ENCODE measurements around the gene PDZK1IP1.

Gene PDZK1IP1

GRCh38 chr1:47229031-47229885 is 39.4 kb upstream of the PDZK1IP1 start:
- Histone ChIP-seq H3K27me3 (ENCODE audit: insufficient read depth, low read length) (peaks cover 99% of the 10 kb centered on the region), H3K27ac (ENCODE audit: low read depth, low read length) (no peak overlapping the region)

GRCh38 chr1:47228644-47229030 is 38.8 kb upstream of the PDZK1IP1 start:
- Histone ChIP-seq H3K79me2 (ENCODE audit: control insufficient read depth, insufficient read depth, low read length, unreplicated experiment) (no peaks in the 10 kb centered on the region), H3K27ac (ENCODE audit: low read depth, low read length) (no peak overlapping the region), H2AFZ (ENCODE audit: low read length, unreplicated experiment) (no peak overlapping the region), H3K27me3 (ENCODE audit: insufficient read depth, low read length) (peaks cover 99% of the 10 kb centered on the region), H3K4me3 (ENCODE audit: low read depth, low read length) (no peak overlapping the region), H3K4me1 (ENCODE audit: control insufficient read depth, insufficient read depth, low read length, unreplicated experiment) (no peaks in the 10 kb centered on the region), H3K36me3 (ENCODE audit: insufficient read depth, low read length) (no peaks in the 10 kb centered on the region)

More at GRCh38 chr1:47229031-47229885, 39.4 kb upstream of the PDZK1IP1 start:
- Histone ChIP-seq H3K4me1 (ENCODE audit: control insufficient read depth, insufficient read depth, low read length, unreplicated experiment) (no peaks in the 10 kb centered on the region), H3K4me3 (ENCODE audit: low read depth, low read length) (no peak overlapping the region), H3K79me2 (ENCODE audit: control insufficient read depth, insufficient read depth, low read length, unreplicated experiment) (no peaks in the 10 kb centered on the region), H3K36me3 (ENCODE audit: insufficient read depth, low read length) (no peaks in the 10 kb centered on the region), H2AFZ (ENCODE audit: low read length, unreplicated experiment) (no peak overlapping the region)

- Histone ChIP-seq H3K4me1 (ENCODE audit: control insufficient read depth, insufficient read depth, low read length, unreplicated experiment) (no peaks in the 10 kb centered on the region), H3K27ac (ENCODE audit: low read depth, low read length) (no peak overlapping the region), H3K36me3 (ENCODE audit: insufficient read depth, low read length) (no peaks in the 10 kb centered on the region), H2AFZ (ENCODE audit: low read length, unreplicated experiment) (no peak overlapping the region), H3K79me2 (ENCODE audit: control insufficient read depth, insufficient read depth, low read length, unreplicated experiment) (no peaks in the 10 kb centered on the region), H3K4me3 (ENCODE audit: low read depth, low read length) (no peak overlapping the region), H3K27me3 (ENCODE audit: insufficient read depth, low read length) (peaks cover 99% of the 10 kb centered on the region)
Measured at GRCh38 chr1:47227341-47228232, 37.8 kb upstream of the PDZK1IP1 start.

GRCh38 chr1:47226839-47227215 is 37.0 kb upstream of the PDZK1IP1 start:
- H3K27me3 ChIP-seq (ENCODE audit: insufficient read depth, low read length), result peaks cover 100% of the 10 kb centered on the region
- no peak overlapping the region for H2AFZ ChIP-seq (ENCODE audit: low read length, unreplicated experiment)
- H3K36me3 ChIP-seq (ENCODE audit: insufficient read depth, low read length), result no peaks in the 10 kb centered on the region
- no peaks in the 10 kb centered on the region for H3K4me1 ChIP-seq (ENCODE audit: control insufficient read depth, insufficient read depth, low read length, unreplicated experiment)
- no peak overlapping the region for H3K27ac ChIP-seq (ENCODE audit: low read depth, low read length)
- no peak overlapping the region for H3K4me3 ChIP-seq (ENCODE audit: low read depth, low read length)
- no peaks in the 10 kb centered on the region for H3K79me2 ChIP-seq (ENCODE audit: control insufficient read depth, insufficient read depth, low read length, unreplicated experiment)

GRCh38 chr1:47226121-47226838 is 36.4 kb upstream of the PDZK1IP1 start:
- H3K4me3 ChIP-seq (ENCODE audit: low read depth, low read length), result no peak overlapping the region
- no peaks in the 10 kb centered on the region for H3K79me2 ChIP-seq (ENCODE audit: control insufficient read depth, insufficient read depth, low read length, unreplicated experiment)
- H2AFZ ChIP-seq (ENCODE audit: low read length, unreplicated experiment), result no peak overlapping the region
- H3K27me3 ChIP-seq (ENCODE audit: insufficient read depth, low read length), result peaks cover 100% of the 10 kb centered on the region
- H3K4me1 ChIP-seq (ENCODE audit: control insufficient read depth, insufficient read depth, low read length, unreplicated experiment), result no peaks in the 10 kb centered on the region
- H3K36me3 ChIP-seq (ENCODE audit: insufficient read depth, low read length), result no peaks in the 10 kb centered on the region
- H3K27ac ChIP-seq (ENCODE audit: low read depth, low read length), result no peak overlapping the region

- Histone ChIP-seq H3K36me3 (ENCODE audit: insufficient read depth, low read length) (no peaks in the 10 kb centered on the region), H2AFZ (ENCODE audit: low read length, unreplicated experiment) (no peak overlapping the region), H3K27ac (ENCODE audit: low read depth, low read length) (no peak overlapping the region), H3K79me2 (ENCODE audit: control insufficient read depth, insufficient read depth, low read length, unreplicated experiment) (no peaks in the 10 kb centered on the region), H3K27me3 (ENCODE audit: insufficient read depth, low read length) (peaks cover 100% of the 10 kb centered on the region), H3K4me3 (ENCODE audit: low read depth, low read length) (0 out of 2 replicates have a peak overlapping the region, but pooled peaks have one; percentile 26), H3K4me1 (ENCODE audit: control insufficient read depth, insufficient read depth, low read length, unreplicated experiment) (no peaks in the 10 kb centered on the region)
Measured at GRCh38 chr1:47225430-47226100, 35.7 kb upstream of the PDZK1IP1 start.

- Histone ChIP-seq H3K79me2 (ENCODE audit: control insufficient read depth, insufficient read depth, low read length, unreplicated experiment) (no peaks in the 10 kb centered on the region), H2AFZ (ENCODE audit: low read length, unreplicated experiment) (no peak overlapping the region), H3K27ac (ENCODE audit: low read depth, low read length) (no peak overlapping the region), H3K36me3 (ENCODE audit: insufficient read depth, low read length) (no peaks in the 10 kb centered on the region), H3K4me3 (ENCODE audit: low read depth, low read length) (no peak overlapping the region), H3K27me3 (ENCODE audit: insufficient read depth, low read length) (peaks cover 100% of the 10 kb centered on the region), H3K4me1 (ENCODE audit: control insufficient read depth, insufficient read depth, low read length, unreplicated experiment) (no peaks in the 10 kb centered on the region)
Measured at GRCh38 chr1:47224676-47225399, 35.0 kb upstream of the PDZK1IP1 start.

- no peaks in the 10 kb centered on the region for H3K36me3 ChIP-seq (ENCODE audit: insufficient read depth, low read length)
- no peak overlapping the region for H2AFZ ChIP-seq (ENCODE audit: low read length, unreplicated experiment)
- no peak overlapping the region for H3K27ac ChIP-seq (ENCODE audit: low read depth, low read length)
- no peaks in the 10 kb centered on the region for H3K79me2 ChIP-seq (ENCODE audit: control insufficient read depth, insufficient read depth, low read length, unreplicated experiment)
- peaks cover 94% of the 10 kb centered on the region for H3K27me3 ChIP-seq (ENCODE audit: insufficient read depth, low read length)
- no peak overlapping the region for H3K4me3 ChIP-seq (ENCODE audit: low read depth, low read length)
- H3K4me1 ChIP-seq (ENCODE audit: control insufficient read depth, insufficient read depth, low read length, unreplicated experiment), result no peaks in the 10 kb centered on the region
Measured at GRCh38 chr1:47223921-47224675, 34.3 kb upstream of the PDZK1IP1 start.

- Histone ChIP-seq H3K4me1 (ENCODE audit: control insufficient read depth, insufficient read depth, low read length, unreplicated experiment) (no peaks in the 10 kb centered on the region), H2AFZ (ENCODE audit: low read length, unreplicated experiment) (no peak overlapping the region), H3K27ac (ENCODE audit: low read depth, low read length) (no peak overlapping the region), H3K79me2 (ENCODE audit: control insufficient read depth, insufficient read depth, low read length, unreplicated experiment) (no peaks in the 10 kb centered on the region), H3K27me3 (ENCODE audit: insufficient read depth, low read length) (peaks cover 94% of the 10 kb centered on the region), H3K4me3 (ENCODE audit: low read depth, low read length) (no peak overlapping the region), H3K36me3 (ENCODE audit: insufficient read depth, low read length) (no peaks in the 10 kb centered on the region)
Measured at GRCh38 chr1:47223174-47223920, 33.5 kb upstream of the PDZK1IP1 start.
